Stromal cell of bone marrow (primary cell): Measurements from ENCODE around the gene AK4.

ENCODE experiments used
- DNase-seq: peaks from one replicate; pipeline ENCODE4 v3.0.0-alpha.2; 2012; ENCODE audit warnings: low read depth

Gene AK4

GRCh38 chr1:65176591-65176990 lies 28.6 kb downstream of the AK4 start:
- no peak for DNase-seq

GRCh38 chr1:65177457-65177856 lies 29.5 kb downstream of the AK4 start:
- DNase-seq: no peak

GRCh38 chr1:65178235-65178634 lies 30.2 kb downstream of the AK4 start:
- no peak for DNase-seq

GRCh38 chr1:65179148-65179547 lies 31.1 kb downstream of the AK4 start:
- DNase-seq: no peak

GRCh38 chr1:65180977-65181376 lies 33.0 kb downstream of the AK4 start:
- DNase-seq: no peak

GRCh38 chr1:65182658-65183268 lies 34.8 kb downstream of the AK4 start:
- DNase-seq: no peak

- no peak for DNase-seq
Observed at GRCh38 chr1:65189576-65190115, 41.6 kb downstream of the AK4 start.

GRCh38 chr1:65190229-65190628 lies 42.2 kb downstream of the AK4 start:
- DNase-seq: no peak

- no peak for DNase-seq
Observed at GRCh38 chr1:65193129-65193695, 45.2 kb downstream of the AK4 start.

- peak; percentile 88 for DNase-seq
Observed at GRCh38 chr1:65195495-65196417, 47.8 kb downstream of the AK4 start.

- DNase-seq: no peak
Observed at GRCh38 chr1:65196926-65197325, 48.9 kb downstream of the AK4 start.

GRCh38 chr1:65197636-65198035 lies 49.6 kb downstream of the AK4 start:
- DNase-seq: no peak

- peak; percentile 33 for DNase-seq
Observed at GRCh38 chr1:65198096-65198495, 50.1 kb downstream of the AK4 start.

GRCh38 chr1:65200411-65200810 lies 52.4 kb downstream of the AK4 start:
- DNase-seq: no peak

GRCh38 chr1:65206836-65207235 lies 58.8 kb downstream of the AK4 start:
- DNase-seq: no peak

GRCh38 chr1:65207317-65207716 lies 59.3 kb downstream of the AK4 start:
- DNase-seq: no peak

GRCh38 chr1:65208563-65208973 lies 60.6 kb downstream of the AK4 start:
- no peak for DNase-seq

- DNase-seq: peak; percentile 47
Observed at GRCh38 chr1:65209005-65209885, 61.2 kb downstream of the AK4 start.

- no peak for DNase-seq
Observed at GRCh38 chr1:65210325-65210724, 62.3 kb downstream of the AK4 start.

- no peak for DNase-seq
Observed at GRCh38 chr1:65211331-65211730, 63.3 kb downstream of the AK4 start.

GRCh38 chr1:65213271-65214023 lies 65.4 kb downstream of the AK4 start:
- DNase-seq: no peak
